NAMALWA (cell line): ENCODE data around the gene CRACDL.

Experiments
- DNase-seq: peaks from one replicate; pipeline ENCODE4 v3.0.0-alpha.2; 2015; ENCODE audit warnings: low spot score

Gene CRACDL

DNA sequence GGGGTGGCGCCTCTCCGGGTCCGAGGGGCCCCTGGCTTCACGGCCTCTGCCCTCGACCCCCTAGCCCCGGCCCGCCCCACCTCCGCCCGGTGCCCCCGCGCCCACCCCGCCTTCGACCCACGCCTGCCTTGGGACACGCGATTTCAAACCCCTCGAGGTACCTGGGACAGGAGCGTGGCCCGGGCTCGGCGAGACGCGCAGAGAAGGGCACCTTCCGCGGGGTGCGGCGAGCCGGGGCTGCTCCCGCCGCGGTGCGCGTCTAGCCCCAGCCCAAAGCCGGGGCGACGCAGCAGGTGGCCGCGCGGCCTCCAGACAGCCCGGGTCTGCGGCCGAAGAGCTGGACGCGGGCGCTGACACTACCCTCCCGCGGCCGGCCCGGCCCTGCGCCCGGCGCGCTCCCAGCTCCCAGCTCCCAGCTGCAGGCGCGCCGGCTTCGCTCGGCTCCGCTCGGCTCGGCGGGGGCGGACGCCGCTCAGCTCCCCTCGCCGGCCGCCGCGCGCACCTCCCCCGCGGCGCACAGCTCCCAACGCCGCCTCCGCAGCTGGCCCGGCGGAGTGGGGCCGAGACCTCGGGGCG lies at the start of gene CRACDL:
TSS of gene CRACDL (minus strand) at position 449 of the 576 bp plus-strand sequence. CDS start 89,425 bp downstream, outside the sequence.
- no peak for DNase-seq

DNA sequence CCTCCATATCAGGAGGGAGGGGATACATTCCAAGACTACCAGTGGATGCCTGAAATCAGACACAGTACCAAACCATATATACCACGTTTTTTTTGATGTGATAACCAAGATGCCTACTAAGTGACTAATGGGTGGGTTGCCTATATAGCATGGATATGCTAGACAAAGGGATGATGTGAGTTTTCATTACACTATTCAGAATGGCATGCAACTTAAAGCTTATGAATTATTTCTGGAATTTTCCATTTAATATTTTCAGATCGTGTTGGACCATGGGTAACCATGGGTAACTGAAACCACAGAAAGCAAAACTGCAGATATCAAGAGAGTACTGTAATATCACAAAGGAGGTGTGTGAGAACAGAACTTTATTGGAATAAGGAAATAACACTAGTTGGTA lies 39.6 kb upstream of the CRACDL start:
- no peak for DNase-seq

DNA sequence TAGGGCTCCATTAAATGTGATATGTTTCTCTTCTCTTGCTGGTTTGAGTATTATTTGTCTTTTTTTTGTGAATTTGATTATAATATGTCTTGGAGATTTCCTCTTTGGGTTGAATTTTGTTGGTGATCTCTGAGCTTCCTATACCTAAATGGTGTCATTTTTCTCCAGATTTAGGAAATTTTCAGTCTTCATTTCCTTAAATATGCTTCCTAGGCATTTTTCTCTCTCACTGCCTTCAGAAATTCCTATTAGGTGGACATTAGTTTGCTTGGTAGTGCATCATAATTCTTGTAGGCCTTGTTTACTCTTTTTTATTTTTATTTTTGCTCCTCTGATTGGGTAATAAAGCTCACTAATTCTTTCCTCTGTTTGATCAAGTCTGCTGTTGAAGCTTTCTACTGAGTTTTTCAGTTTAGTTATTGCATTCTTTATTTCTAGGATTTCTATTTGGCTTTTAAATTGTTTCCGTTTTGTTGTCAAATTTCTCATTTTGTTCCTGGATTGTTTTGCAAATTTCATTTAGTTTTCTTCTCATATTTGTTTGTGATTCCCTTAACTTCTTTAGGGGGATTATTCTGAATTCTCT lies 36.6 kb upstream of the CRACDL start:
- DNase-seq: no peak

DNA sequence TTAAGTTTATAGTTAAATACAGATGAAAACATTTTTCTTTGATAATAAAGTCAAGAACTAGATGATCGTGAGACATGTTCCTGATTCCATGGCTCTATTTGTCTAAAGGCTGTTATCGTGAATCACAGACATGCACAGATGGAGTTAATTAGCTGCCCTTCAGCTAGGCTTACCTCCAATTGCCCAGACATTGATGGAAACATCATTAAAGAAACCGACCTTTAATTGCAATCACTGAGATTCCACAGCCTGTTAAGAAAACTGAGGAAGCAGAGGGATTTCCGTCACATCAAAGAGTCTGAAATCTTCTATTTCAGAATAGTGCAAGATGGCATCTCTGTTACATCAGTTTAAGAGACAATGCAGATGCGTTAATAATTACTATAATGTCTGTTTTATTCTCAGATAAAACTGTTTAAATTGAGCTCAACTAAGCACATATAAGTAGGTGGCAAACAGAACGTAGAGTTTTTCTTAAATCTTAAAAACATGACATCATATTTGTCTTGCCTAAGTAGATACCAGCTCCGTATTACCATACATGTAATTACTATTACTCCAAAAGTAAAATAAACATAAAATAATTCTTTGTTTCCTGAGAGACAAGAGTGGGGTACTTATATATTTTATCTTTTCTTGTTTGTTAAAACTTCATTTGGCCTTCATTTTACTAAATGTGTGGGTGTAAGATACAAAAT lies 23.9 kb upstream of the CRACDL start:
- DNase-seq: no peak

- DNase-seq: no peak
Measured at GRCh38 chr2:98952966-98953365, 16.9 kb upstream of the CRACDL start.

- DNase-seq: no peak
Measured at GRCh38 chr2:98948956-98949739, 13.1 kb upstream of the CRACDL start.

DNA sequence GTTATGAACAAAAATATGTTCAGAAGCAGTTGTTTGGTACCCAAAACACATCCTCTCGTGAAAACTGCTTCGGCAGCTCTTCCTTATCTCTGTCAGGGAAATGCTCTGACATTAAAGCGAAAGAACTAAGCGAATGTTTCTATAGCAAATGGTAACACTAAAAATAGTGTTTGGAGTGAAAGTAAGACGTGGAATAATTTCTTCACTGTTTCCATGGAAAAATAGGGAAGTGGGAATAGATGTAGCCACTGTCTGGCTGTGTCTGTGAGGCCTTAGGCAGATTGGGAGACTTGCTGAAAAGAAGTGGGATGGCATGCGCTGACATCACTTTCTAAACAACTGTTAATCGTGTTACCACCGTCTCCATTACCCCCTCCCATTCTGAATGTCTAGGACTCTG lies 11.5 kb upstream of the CRACDL start:
- no peak for DNase-seq

DNA sequence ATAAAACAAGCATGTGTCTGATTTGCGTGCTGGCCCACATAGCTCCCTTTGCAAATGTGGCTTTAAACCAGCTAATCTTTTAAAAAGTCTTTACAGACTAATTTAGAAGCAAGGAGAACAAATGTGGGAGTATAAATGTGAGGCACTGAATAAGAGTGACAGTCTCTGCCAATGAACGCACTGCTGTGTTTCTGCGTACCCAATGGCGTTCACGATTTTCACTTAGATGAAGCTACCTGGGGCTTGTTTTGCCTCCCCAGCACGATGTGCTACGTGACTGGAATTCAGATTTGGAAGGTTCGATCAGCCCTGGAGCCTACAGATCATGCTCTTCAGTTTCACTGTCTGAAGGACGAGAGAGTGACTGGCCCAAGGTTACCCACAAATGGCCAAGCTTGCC lies 10.8 kb upstream of the CRACDL start:
- DNase-seq: no peak

DNA sequence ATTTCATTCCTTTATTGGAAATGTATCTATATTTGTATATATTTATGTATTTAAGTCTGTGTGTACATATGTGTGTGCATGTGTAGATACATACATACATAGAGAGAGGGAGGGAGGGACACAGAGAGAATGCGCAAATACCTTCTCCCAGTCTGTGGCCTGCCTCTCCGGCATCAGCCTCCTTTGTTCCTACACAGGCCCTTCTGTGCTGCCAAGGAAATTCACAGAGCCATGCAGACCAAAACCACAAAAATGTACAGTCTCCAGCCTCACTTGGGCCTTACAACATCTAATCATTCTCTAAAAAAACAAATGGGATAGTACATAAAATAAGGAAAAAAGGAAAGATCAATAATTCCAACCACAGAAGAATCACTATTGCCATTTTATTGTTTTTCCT lies 8.8 kb upstream of the CRACDL start:
- no peak for DNase-seq

GRCh38 chr2:98940102-98940501 lies 4.1 kb upstream of the CRACDL start:
- DNase-seq: no peak

- no peak for DNase-seq
Measured at GRCh38 chr2:98937906-98938305, 1.9 kb upstream of the CRACDL start.

DNA sequence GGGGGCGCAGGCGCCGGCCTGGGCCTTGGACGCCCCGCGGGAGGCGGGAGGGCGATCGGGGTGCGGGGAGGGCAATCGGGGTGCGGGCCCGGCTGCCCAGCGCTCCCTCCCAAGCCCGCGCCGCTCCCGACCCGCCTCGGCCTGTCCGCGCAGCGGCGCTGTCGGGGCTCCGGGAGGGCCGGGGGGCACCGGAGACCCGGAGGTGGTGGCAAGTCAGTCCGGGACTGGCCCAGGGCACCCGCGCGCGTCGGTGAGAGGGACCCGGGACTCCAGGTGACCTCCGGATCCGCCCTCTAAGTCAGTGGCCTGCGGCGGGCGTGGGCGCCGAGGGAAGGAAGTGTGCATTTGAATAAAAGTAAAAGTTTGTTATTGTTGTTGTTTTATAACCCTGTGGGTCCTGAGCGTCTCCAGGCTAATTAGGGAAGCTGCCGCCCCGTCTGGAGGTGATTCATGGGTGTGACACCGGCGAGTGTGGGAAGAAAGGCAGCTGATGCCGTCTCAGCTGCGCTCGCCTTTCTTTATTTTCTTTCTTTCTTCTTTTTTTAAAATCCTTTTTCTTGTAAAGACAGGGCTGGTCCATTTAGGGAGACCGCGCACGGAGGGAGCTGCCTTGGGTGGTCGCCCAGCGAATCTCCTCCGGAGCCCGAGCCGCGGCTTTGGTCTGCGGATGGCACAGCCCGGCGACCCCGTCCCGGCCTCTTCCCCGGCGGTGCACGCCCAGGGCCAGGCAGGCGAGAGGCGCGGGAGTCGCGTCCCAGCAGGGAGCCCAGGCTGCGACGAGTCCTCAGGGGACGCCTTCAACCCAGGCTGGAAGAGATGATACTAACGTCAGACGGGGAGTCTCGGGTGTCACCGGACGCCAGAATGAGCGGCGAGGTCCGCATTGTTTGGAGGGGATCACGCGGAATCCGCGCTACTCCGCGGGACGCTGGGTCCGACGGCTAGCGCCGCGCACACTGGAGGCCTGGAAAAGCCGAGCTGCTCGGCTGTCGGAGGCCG lies 627 bp upstream of the CRACDL start:
- no peak for DNase-seq

GRCh38 chr2:98935111-98935770 lies 784 bp downstream of the CRACDL start:
- DNase-seq: no peak

DNA sequence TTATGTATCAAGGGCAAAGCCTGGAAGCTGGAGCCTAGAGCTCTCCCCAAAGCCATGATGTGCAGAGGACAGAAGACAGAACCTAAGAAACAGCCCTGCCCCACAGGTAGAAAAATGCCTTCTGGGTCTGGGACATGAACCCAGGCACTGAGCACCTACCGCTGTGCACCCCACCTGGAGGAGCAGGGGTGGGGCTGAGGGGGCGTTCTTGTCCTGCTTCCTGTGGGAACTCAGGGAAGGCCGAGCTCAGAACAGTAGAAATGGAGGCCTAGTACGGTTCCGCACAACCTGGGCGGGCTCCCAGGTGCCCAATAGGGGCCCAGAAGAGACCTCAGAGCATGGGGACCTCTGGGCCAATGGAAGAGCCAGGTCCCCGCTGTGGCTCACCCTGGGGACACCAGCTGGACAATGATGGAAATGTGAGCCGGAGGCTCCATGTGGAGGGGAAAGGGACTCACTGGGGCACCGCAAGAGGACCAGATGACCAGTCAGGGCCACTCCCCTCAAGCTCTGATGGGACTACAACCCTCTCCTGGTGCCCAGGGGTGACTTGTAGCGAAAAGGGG lies 3.2 kb downstream of the CRACDL start:
- no peak for DNase-seq

DNA sequence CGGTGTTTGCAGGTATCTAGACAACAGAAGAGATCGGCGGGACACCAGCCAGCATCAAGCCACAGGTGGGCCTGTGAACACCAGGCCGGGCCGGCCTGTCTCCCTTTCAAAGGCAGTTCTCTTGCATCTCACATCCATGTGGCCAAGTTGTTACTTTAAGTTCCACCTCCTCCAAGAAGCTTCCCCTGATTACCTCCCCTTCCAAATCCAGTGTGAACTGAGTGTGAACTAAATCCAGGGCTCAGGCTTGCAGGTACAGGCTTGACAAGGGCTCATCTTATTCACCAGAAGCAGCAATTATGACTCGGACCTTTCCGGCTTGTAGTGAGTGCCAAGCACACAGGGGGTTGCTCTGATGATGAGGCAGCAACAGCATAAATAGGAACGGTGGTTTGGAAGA lies 3.9 kb downstream of the CRACDL start:
- DNase-seq: no peak

DNA sequence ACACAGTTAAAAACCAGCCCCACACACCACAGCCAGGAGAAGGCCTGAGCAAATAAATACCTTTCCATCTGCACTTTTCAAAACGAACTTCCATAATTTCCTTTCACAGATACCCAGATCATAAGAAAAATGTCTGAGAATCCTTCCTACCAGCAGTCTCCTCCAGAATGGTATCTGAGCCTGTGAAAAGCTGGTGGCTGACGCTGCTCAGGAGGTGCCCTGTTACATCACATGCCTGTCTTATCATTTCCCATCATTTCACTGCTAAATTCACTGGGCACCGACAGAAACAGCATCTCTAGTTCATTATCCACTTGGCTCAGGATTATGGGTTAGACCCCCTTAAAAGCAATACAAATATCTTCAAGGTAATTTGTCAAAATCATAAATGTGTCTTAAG lies 4.4 kb downstream of the CRACDL start:
- no peak for DNase-seq

GRCh38 chr2:98929920-98930319 lies 6.1 kb downstream of the CRACDL start:
- DNase-seq: no peak

- no peak for DNase-seq
Measured at GRCh38 chr2:98928242-98928641, 7.8 kb downstream of the CRACDL start.

- DNase-seq: no peak
Measured at GRCh38 chr2:98927027-98927426, 9.0 kb downstream of the CRACDL start.

DNA sequence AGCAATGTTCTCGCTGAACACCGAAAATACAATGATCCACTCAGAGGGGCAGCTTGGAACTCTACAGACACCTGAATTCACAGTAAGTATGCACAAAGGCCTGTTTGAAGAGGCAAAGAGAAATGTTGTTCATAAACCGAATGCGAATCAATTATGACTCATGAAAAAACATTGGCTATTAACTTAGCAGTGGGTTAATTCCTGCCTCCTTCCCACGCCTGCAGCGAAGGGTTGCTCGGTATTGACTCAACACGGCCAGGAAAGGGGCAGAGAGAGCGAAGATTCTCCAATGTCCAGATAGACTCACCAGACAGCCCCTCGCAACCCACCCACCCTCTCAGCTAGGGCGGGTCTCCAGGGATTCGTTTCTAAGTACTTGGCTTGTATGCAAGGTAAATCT lies 9.4 kb downstream of the CRACDL start:
- DNase-seq: no peak

DNA sequence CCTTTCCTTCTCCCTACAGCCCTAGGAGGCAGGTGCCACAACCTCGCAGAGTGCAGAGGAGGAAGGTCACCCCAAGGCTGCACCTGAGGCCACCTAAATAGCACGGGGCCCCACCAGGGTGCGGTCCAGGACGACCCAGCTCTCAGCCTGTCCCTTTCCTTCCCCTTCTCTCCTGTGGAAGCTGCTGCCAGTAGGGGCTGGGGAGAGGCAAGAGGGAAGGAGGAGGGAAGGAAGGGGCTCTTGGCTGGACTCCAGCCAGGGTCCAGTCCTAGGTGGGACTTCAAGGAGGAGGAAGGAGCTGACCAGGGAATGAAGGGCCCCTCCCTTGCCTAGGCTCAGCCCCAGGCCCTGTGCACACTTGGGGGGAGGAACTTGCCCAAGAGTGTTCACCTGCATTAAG lies 11.1 kb downstream of the CRACDL start:
- no peak for DNase-seq
